Choroid plexus epithelial cell (primary cell): Measurements from ENCODE around the gene KIF13A.
A peak's percentile ranks its signal among the peaks of the same experiment; 100 is the strongest.
"Not testable (repeated sequence)": the region's sequence is repeated elsewhere in the genome, so short reads cannot be mapped to it uniquely, and the experiment has no call there.

Experiments
- DNase-seq: peaks from one replicate; pipeline ENCODE4 v3.0.0-alpha.2; 2010; ENCODE audit warnings: low read depth
- H3K4me3 ChIP-seq: 2 replicates; pipeline ENCODE4 v1.5.1; 2011; ENCODE audit warnings: low read depth, mild to moderate bottlenecking, control low read depth, low read length, moderate library complexity
- TF ChIP-seq, protein P1 (sequence below): conservative IDR thresholded peaks from 2 replicates; pipeline ENCODE4 v1.5.1; 2011; ENCODE audit warnings: low read depth, mild to moderate bottlenecking, control low read depth, inconsistent platforms, low read length, moderate library complexity

KIF13A gene

DNA sequence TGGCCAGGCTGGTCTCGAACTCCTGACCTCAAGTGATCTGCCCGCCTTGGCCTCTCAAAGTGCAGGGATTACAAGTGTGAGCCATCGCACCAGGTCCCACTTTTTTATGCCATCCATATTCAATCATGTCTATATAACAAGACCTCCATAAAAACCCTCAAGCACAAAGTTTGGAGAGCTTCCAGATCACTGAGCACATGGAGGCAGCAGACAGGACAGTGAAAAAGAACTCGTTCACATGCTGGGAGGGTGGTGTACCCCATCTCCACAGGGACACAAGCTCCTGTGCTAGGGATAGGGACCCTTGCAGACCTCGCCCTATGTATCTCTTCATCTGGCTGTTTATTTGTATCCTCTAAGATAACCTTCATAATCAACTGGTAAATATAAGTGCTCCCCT is 30.3 kb downstream of the KIF13A start:
- TF ChIP-seq, protein P1, sequence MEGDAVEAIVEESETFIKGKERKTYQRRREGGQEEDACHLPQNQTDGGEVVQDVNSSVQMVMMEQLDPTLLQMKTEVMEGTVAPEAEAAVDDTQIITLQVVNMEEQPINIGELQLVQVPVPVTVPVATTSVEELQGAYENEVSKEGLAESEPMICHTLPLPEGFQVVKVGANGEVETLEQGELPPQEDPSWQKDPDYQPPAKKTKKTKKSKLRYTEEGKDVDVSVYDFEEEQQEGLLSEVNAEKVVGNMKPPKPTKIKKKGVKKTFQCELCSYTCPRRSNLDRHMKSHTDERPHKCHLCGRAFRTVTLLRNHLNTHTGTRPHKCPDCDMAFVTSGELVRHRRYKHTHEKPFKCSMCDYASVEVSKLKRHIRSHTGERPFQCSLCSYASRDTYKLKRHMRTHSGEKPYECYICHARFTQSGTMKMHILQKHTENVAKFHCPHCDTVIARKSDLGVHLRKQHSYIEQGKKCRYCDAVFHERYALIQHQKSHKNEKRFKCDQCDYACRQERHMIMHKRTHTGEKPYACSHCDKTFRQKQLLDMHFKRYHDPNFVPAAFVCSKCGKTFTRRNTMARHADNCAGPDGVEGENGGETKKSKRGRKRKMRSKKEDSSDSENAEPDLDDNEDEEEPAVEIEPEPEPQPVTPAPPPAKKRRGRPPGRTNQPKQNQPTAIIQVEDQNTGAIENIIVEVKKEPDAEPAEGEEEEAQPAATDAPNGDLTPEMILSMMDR = no peak
- H3K4me3 ChIP-seq = no peak overlapping the region
- peak; percentile 29 for DNase-seq

DNA sequence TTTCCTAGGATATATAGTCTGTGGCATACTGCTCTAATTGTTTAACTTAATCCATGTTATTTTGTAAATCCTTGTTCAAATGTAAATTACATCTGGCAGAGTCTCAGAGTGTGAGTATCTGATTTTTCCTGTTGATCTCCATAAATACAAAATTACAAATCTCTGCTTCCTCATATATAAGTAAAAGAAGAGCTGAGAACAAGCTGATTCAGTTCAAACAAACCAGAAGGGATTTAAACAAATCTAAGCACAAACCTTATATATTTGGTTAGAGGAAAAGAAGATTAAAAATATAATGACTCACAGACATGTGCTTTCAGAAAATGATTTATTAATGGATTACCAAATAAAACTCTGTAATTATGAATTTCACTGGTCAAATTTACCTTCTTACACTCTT is 37.3 kb downstream of the KIF13A start:
- TF ChIP-seq, protein P1 = no peak
- DNase-seq = no peak
- no peak overlapping the region for H3K4me3 ChIP-seq

DNA sequence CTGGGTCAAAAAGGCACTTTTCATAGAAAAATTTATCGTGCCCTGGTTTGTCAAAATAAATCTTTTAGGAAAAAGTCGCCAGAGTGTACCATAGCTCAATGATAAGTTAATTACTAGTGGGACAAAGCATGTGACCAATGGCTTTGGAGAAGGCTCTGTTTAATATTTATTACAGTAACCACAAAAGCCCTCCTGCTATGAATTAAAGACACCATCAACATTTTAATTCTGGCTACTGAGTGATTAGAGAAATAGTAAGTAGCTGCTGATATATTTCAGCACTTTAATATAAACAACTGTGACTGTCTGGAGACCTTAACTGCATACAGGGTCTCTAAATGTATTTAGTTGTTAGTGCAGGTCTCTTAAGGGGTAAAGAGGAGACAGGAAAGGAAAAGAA is 38.3 kb downstream of the KIF13A start:
- TF ChIP-seq, protein P1 = no peak
- no peak for DNase-seq
- H3K4me3 ChIP-seq = no peak overlapping the region

DNA sequence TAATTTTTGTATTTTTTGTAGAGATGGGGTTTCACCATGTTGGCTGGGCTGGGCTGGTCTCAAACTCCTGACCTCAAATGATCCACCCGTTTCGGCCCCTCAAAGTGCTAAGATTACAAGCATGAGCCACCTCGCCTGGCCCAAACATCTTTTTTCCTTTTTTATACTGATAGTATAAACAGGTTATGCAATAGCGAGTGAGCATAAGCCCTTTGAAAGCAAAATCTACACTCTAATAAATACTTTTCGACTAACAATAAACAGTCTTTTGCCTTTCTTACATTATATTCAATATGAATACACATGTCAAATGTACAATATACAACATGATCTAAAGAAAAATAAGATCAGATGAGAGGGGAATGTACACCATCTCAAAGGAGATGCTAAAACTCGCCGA is 38.7 kb downstream of the KIF13A start:
- DNase-seq = no peak
- no peak overlapping the region for H3K4me3 ChIP-seq
- TF ChIP-seq, protein P1 = no peak

DNA sequence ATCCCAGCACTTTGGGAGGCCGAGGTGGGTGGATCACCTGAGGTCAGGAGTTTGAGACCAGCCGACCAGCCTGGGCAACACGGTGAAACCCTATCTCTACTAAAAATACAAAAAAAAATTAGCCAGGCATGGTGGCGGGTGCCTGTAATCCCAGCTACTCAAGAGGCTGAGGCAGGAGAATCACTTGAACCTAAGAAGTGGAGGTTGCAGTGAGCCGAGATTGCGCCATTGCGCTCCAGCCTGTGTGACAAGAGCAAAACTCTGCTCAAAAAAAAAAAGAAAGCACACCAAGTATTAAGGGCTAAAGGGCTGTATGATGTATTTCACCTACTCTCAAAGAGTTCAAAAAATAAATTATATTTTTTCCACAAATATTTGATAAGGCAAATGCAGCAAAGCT is 39.9 kb downstream of the KIF13A start:
- not testable (repeated sequence) for H3K4me3 ChIP-seq

DNA sequence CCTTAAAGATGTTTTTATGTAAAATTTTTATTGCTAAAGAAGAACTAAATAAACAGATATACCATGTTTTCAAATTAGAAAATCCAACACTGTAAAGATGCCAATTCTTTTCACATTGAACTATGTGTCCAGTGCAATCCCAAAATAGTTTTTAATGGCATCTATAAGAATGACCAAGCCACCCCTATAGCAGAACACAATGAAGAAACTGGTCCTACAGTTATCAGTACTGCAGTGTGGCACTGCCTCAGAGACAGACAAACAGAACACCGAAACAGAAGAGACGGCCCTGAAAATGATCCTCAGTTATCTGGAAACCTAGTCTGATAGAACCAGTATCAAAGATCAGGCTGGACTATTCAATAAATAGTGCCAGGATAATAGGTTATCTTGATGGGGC is 41.9 kb downstream of the KIF13A start:
- TF ChIP-seq, protein P1 = no peak
- no peak for DNase-seq
- no peak overlapping the region for H3K4me3 ChIP-seq

More for the DNA sequence above, 39.9 kb downstream of the KIF13A start:
- DNase-seq = not testable (repeated sequence)

DNA sequence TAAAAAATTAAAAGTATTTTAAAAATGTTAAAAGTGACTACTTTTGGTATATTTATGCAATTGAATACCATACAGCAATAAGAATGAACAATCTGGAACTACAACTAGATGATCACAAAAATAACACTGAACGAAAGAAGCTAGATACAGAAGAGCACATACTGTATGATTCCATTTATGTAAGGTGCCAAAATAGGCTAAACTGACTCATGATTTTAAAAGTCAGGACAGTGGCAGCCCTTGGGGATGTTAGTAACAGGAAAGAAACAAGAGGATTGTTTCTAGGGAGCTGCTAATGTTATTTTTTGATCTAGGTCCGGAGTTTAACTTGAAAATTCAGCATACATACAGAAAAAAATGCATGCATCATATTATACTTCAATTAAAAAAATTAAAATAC is 42.3 kb downstream of the KIF13A start:
- no peak overlapping the region for H3K4me3 ChIP-seq
- TF ChIP-seq, protein P1 = no peak
- DNase-seq = peak; percentile 50

DNA sequence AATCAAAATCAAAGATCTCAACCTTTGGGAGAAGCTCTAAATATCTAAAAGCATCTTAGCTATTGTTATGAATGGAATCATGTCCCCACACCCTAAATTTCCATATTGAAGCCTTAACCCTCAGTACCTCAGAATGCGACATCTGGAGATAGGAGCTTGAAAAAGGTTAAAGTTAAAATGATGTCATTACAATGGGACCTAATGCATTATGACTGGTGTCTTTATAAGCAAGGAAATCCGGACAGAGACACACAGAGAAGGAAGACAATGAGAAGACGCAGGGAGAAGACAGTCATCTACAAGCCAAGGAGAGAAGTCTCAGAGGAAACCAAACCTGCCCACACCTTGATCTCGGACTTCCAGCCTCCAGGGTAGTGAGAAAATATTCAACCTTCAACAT is 46.1 kb downstream of the KIF13A start:
- H3K4me3 ChIP-seq = no peak overlapping the region
- DNase-seq = no peak
- TF ChIP-seq, protein P1 = no peak
